GM18498 (cell line): ENCODE data around the gene PHKA1.
"Not testable (repeated sequence)": the region's sequence is repeated elsewhere in the genome, so short reads cannot be mapped to it uniquely, and the experiment has no call there.

Experiments used
- ATAC-seq: cut with Tn5 transposase; IDR thresholded peaks from one replicate; pipeline ENCODE4 v1.9.1; 2021; ENCODE audit warnings: mild to moderate bottlenecking, moderate library complexity; ENCODE audit not compliant: unreplicated experiment

PHKA1 gene

GRCh38 chrX:72573158-72573511, 141.0 kb downstream of the PHKA1 start:
- peak; percentile 31 for ATAC-seq

GRCh38 chrX:72572248-72573157, 141.6 kb downstream of the PHKA1 start, which contains the start of gene HDAC8:
HDAC8 (minus strand) TSS chrX:72572843; CDS start chrX:72572761, 82 bp downstream.
- ATAC-seq: peak; percentile 96

- ATAC-seq: no peak
Measured at GRCh38 chrX:72569786-72570185, 144.3 kb downstream of the PHKA1 start.

- no peak for ATAC-seq
Measured at GRCh38 chrX:72568406-72569092, 145.6 kb downstream of the PHKA1 start.

- ATAC-seq: no peak
Measured at GRCh38 chrX:72566448-72566847, 147.7 kb downstream of the PHKA1 start.

GRCh38 chrX:72559655-72560054, 154.5 kb downstream of the PHKA1 start:
- ATAC-seq: not testable (repeated sequence)

GRCh38 chrX:72554448-72555140, 159.5 kb downstream of the PHKA1 start:
- no peak for ATAC-seq

- not testable (repeated sequence) for ATAC-seq
Measured at GRCh38 chrX:72552443-72552842, 161.7 kb downstream of the PHKA1 start.

- ATAC-seq: no peak
Measured at GRCh38 chrX:72545990-72546389, 168.1 kb downstream of the PHKA1 start.

- ATAC-seq: no peak
Measured at GRCh38 chrX:72540318-72540717, 173.8 kb downstream of the PHKA1 start.

- ATAC-seq: no peak
Measured at GRCh38 chrX:72539822-72540221, 174.3 kb downstream of the PHKA1 start.

- ATAC-seq: no peak
Measured at GRCh38 chrX:72536542-72536941, 177.6 kb downstream of the PHKA1 start.

GRCh38 chrX:72532366-72532765, 181.7 kb downstream of the PHKA1 start:
- ATAC-seq: no peak
